Fibroblast of lung (primary cell): Measurements from ENCODE around the gene KIF6. TPM values are rescaled to one million over a fixed set of nuclear protein-coding genes. Genes with fewer than 3 reads are reported as not detected.

Source experiments
- DNase-seq, 2 donors: peaks; one replicate each; pipeline versions ENCODE4 v3.0.0 to v3.0.0-alpha.2; 2010; ENCODE audit warnings: low read depth in 2 of 2
- H2AFZ ChIP-seq: 2 replicates; pipeline ENCODE4 v1.5.1; 2012; ENCODE audit warnings: low read length, control low read depth, inconsistent platforms
- H3K27ac ChIP-seq: 2 replicates; pipeline ENCODE4 v1.5.1; 2011; ENCODE audit warnings: low read length, control low read depth; ENCODE audit not compliant: insufficient read depth
- H3K27me3 ChIP-seq: 2 replicates; pipeline ENCODE4 v1.5.1; 2011; ENCODE audit warnings: mild to moderate bottlenecking, low read length; ENCODE audit not compliant: control insufficient read depth, insufficient read depth
- H3K36me3 ChIP-seq: 2 replicates; pipeline ENCODE4 v1.5.1; 2011; ENCODE audit warnings: low read length; ENCODE audit not compliant: control insufficient read depth, insufficient read depth
- H3K4me1 ChIP-seq: 2 replicates; pipeline ENCODE4 v1.5.1; 2011; ENCODE audit warnings: low read length; ENCODE audit not compliant: control insufficient read depth, insufficient read depth; ENCODE audit errors: extremely low read depth
- H3K4me2 ChIP-seq: 2 replicates; pipeline ENCODE4 v1.5.1; 2011; ENCODE audit warnings: low read length, control low read depth; ENCODE audit not compliant: insufficient read depth; ENCODE audit errors: extremely low read depth
- H3K4me3 ChIP-seq, 4 experiments: fragments of 200-600 bp in 1 of 4; sonication (generic) in 1 of 4; replicated peaks in 1 of 4; 2 replicates each; pipeline ENCODE4 v1.5.1; 2011 to 2016; ENCODE audit warnings: low read length in 4 of 4, low read depth in 3 of 4, mild to moderate bottlenecking in 3 of 4, control low read depth in 2 of 4, inconsistent platforms in 1 of 4, mixed read lengths in 1 of 4; ENCODE audit not compliant: insufficient read depth in 1 of 4; ENCODE audit errors: control extremely low read depth in 1 of 4
- H3K79me2 ChIP-seq: 2 replicates; pipeline ENCODE4 v1.5.1; 2012; ENCODE audit warnings: mild to moderate bottlenecking, low read length, inconsistent platforms; ENCODE audit not compliant: control insufficient read depth, insufficient read depth
- H3K9ac ChIP-seq: 2 replicates; pipeline ENCODE4 v1.5.1; 2011; ENCODE audit warnings: mild to moderate bottlenecking, low read length, control low read depth; ENCODE audit not compliant: insufficient read depth
- H3K9me3 ChIP-seq: 2 replicates; pipeline ENCODE4 v1.5.1; 2012; ENCODE audit warnings: low read depth, low read length; ENCODE audit not compliant: control insufficient read depth, insufficient read depth
- H4K20me1 ChIP-seq: 2 replicates; pipeline ENCODE4 v1.5.1; 2011; ENCODE audit warnings: low read length; ENCODE audit not compliant: control insufficient read depth, insufficient read depth; ENCODE audit errors: extremely low read depth
- CTCF ChIP-seq, 2 donors: IDR thresholded peaks in 1 of 2; conservative IDR thresholded peaks in 1 of 2; 1 replicate in 1 of 2; 2 replicates in 1 of 2; pipeline ENCODE4 v1.5.1; 2011 to 2012; ENCODE audit warnings: low read length in 2 of 2, control low read depth in 1 of 2, inconsistent platforms in 1 of 2, low read depth in 1 of 2, mild to moderate bottlenecking in 1 of 2
- EZH2 ChIP-seq: IDR thresholded peaks from 2 replicates; pipeline ENCODE4 v1.5.1; 2012; ENCODE audit warnings: low read length, control low read depth, mild to moderate bottlenecking; ENCODE audit errors: missing control alignments
- polyA plus RNA-seq, 2 donors: library from polyadenylated mRNA; depleted of rRNA in 1 of 2; stranded (reverse) in 1 of 2; unstranded in 1 of 2; fragments of >200 nt; gene quantifications; 2 replicates each; pipeline ENCODE4 v1.2.1, GENCODE V29; 2011 to 2012; ENCODE audit warnings: missing spikeins in 1 of 2
- total RNA-seq: library from RNA; depleted of rRNA; stranded (reverse); fragments of >200 nt; gene quantifications from 2 replicates; pipeline ENCODE4 v1.2.1, GENCODE V29; 2014

The KIF6 gene
- total and polyA plus RNA-seq, 2 donors (not counting 1 experiment from before 2014, with no cell fraction given) = 0.24 to 0.83 TPM

DNA sequence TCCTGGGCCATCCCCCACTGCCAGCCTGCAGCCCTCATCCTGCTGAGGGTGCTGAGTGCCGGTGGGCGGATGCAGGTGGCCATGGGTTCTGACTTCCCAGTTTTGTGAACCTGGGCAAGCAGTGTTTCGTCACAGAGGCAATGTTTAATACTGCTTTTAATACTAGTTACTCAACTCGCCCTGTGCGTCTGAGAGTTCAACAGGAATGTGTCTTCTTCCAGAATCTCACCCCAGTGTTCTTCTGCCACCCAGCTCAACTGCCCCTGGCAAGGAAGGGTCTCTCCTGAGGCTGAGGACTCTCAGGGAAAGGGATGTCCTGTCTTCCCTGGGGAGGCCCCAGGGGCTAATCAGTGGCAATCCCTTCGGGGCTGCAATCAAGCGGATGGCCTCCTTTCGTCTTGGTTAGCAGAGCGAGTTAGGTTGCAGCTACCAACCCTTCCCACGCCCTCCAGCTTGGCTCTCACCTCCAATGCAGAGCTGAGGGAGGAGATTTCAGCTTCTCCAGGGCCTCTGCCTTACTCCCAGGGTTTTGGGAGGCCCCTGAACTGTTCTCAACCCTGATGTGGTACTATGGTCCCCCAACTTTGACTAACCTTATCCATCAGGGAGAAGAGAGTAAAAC lies 404.7 kb downstream of the KIF6 start:
- no peak overlapping the region for H3K4me3 ChIP-seq
- no peaks in the 10 kb centered on the region for H3K36me3 ChIP-seq
- H3K9me3 ChIP-seq = no peaks in the 10 kb centered on the region
- H3K4me1 ChIP-seq = no peaks in the 10 kb centered on the region
- no peak for DNase-seq
- H4K20me1 ChIP-seq = no peaks in the 10 kb centered on the region
- no peak overlapping the region for H3K27ac ChIP-seq
- H3K4me2 ChIP-seq = no peak overlapping the region
- H3K9ac ChIP-seq = no peak overlapping the region
- peaks cover 11% of the 10 kb centered on the region for H3K27me3 ChIP-seq
- no peak overlapping the region for H2AFZ ChIP-seq
- no peaks in the 10 kb centered on the region for H3K79me2 ChIP-seq
- TF ChIP-seq EZH2 = no peak

- Histone ChIP-seq H3K79me2 (no peaks in the 10 kb centered on the region), H3K9ac (no peak overlapping the region), H2AFZ (no peak overlapping the region), H3K4me1 (no peaks in the 10 kb centered on the region), H4K20me1 (no peaks in the 10 kb centered on the region), H3K4me3 (no peak overlapping the region), H3K27me3 (peaks cover 11% of the 10 kb centered on the region), H3K27ac (no peak overlapping the region), H3K4me2 (no peak overlapping the region), H3K9me3 (no peaks in the 10 kb centered on the region), H3K36me3 (no peaks in the 10 kb centered on the region)
- no peak for DNase-seq
- TF ChIP-seq CTCF (conservative IDR thresholded peaks at IDR 0.05 in 1 of 2, IDR thresholded peaks at IDR 0.05 in 1 of 2; ENCODE audit: low read depth in 1 of 2, low read length in 2 of 2) = no peak
- TF ChIP-seq EZH2 = no peak
Observed at GRCh38 chr6:39319621-39320362, 405.4 kb downstream of the KIF6 start.

DNA sequence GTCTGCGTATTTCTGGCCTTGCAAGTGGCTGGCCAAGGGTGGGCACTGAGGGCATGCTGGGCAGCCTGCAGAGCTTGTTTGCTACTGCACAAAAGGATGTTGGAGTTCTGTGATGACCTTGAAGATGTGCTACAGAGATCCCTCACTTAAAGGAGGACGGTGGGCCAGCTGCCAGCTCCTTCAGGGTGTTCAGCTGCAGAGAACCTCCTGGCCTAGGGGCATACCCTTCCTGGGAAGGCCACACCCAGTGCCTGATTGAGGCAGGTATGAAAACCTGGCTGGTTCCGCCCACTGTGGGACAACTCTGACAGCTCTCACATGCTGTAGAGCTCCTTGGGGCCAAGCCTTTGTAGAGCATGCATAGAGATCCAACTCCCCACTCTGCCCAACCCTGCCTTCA lies 408.0 kb downstream of the KIF6 start:
- no peak for DNase-seq
- Histone ChIP-seq H3K79me2 (no peaks in the 10 kb centered on the region), H3K9me3 (no peaks in the 10 kb centered on the region), H3K27ac (no peak overlapping the region), H2AFZ (no peak overlapping the region), H4K20me1 (no peaks in the 10 kb centered on the region), H3K4me3 (no peak overlapping the region), H3K4me2 (no peak overlapping the region), H3K36me3 (no peaks in the 10 kb centered on the region), H3K4me1 (no peaks in the 10 kb centered on the region), H3K9ac (no peak overlapping the region), H3K27me3 (peaks cover 30% of the 10 kb centered on the region)
- no peak for TF ChIP-seq EZH2
- no peak for TF ChIP-seq CTCF (conservative IDR thresholded peaks at IDR 0.05 in 1 of 2, IDR thresholded peaks at IDR 0.05 in 1 of 2; ENCODE audit: low read depth in 1 of 2, low read length in 2 of 2)
